Thyroid gland (tissue), 4 donors: ENCODE measurements around the gene BOC.

ENCODE experiments used
- CTCF ChIP-seq, 6 experiments: fragments of 200-600 bp in 3 of 6; fragments of 450-650 bp in 3 of 6; sonication (generic) in 3 of 6; IDR thresholded peaks; one replicate each; pipeline ENCODE4 v1.5.1; 2016 to 2019; ENCODE audit warnings: antibody characterized with exemption in 6 of 6, mild to moderate bottlenecking in 2 of 6, inconsistent platforms in 1 of 6, moderate library complexity in 1 of 6
- POLR2A ChIP-seq, 2 donors: fragments of 450-650 bp; IDR thresholded peaks; one replicate each; pipeline ENCODE4 v1.6.1; 2017; ENCODE audit warnings: antibody characterized with exemption in 2 of 2, mild to moderate bottlenecking in 2 of 2, moderate library complexity in 1 of 2

- TF ChIP-seq CTCF (IDR thresholded peaks at IDR 0.05): no peak
- no peak for TF ChIP-seq POLR2A (IDR thresholded peaks at IDR 0.05)
These were observed 37.1 kb upstream of the BOC start for GRCh38 chr3:113174304-113174703.
